ENCODE results near the gene ACVRL1.

ACVRL1 gene

DNA sequence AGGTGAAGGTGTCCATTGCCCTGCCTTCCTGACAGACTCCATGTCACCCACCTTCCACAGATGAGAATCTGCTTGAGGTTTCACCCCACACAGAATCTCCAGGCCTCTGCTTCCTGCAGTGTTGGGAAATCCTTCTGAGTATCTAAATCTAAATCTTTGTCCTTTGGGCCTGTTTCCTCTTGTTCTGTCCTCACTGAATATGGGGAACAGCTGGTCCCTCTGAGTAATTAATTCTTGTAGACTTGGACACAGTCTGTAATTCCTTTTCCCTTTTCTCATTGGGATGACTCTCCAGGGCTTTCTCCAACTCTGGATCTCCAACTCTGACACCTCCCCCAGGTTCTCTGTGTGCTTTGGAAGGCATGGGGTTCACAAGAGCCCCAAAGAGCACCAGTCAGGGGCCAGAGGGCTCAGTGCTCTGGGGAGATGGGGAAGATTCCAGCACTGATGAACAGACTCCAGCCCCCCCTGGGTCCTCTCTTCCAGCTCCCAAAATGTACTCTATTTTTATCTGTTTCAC lies 2.3 kb upstream of the ACVRL1 start:
- H3K27ac Mint-ChIP-seq: no peak overlapping the region
- H3K27me3 Mint-ChIP-seq: peaks cover 13% of the 10 kb centered on the region
- H3K4me3 Mint-ChIP-seq: no peak overlapping the region
- no peaks in the 10 kb centered on the region for H3K36me3 Mint-ChIP-seq
- no peaks in the 10 kb centered on the region for H3K9me3 Mint-ChIP-seq
- peaks cover 6% of the 10 kb centered on the region for H3K4me1 Mint-ChIP-seq

DNA sequence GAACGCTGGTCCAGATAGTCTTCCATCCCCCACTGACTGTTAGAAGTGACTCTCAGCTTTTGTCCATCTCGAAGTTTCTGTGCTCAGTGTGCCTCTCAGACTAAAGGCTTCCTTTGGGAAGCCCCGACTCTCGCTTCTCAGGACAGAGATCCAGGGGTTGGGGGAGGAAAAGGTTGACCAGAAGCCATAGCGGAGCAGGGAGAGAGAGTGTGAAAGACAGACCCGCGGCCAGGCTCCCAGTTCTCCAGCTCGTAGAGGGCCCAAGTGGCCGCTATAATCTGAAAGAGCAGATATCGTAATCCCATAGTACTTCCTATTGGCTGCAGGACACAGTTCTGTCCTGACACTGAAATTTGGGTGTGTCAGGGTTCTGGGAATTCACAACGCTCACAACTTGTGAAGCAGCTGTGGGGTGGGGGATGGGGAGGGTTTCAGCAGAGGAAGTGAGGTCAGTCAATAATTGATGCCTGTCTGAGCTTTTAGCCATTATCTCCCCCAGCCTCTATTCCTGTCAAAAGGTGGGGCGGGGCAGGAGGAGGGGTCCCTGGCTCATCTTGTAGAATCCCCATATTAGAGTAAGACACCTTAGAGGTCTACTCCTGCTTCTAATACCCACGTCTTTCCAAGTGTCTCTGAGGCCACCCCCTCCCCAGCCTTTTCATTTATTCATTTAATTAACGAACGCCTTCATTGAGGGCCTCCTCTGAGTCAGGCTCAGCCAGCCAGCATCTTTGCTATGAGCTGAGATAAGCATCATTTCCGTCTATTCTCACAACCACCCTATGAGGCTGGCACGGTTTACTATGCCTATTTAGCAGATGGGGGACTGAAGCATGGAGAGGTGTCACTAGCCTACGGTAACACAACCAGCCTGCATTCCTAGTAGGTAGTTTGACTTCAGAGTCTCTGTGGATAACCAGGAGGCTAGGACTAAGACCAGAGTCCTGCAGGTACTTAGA lies 1.6 kb upstream of the ACVRL1 start:
- Mint-ChIP-seq H3K27ac (no peak overlapping the region), H3K9me3 (no peaks in the 10 kb centered on the region), H3K4me3 (no peak overlapping the region), H3K27me3 (peaks cover 13% of the 10 kb centered on the region), H3K4me1 (peaks cover 6% of the 10 kb centered on the region), H3K36me3 (no peaks in the 10 kb centered on the region)

DNA sequence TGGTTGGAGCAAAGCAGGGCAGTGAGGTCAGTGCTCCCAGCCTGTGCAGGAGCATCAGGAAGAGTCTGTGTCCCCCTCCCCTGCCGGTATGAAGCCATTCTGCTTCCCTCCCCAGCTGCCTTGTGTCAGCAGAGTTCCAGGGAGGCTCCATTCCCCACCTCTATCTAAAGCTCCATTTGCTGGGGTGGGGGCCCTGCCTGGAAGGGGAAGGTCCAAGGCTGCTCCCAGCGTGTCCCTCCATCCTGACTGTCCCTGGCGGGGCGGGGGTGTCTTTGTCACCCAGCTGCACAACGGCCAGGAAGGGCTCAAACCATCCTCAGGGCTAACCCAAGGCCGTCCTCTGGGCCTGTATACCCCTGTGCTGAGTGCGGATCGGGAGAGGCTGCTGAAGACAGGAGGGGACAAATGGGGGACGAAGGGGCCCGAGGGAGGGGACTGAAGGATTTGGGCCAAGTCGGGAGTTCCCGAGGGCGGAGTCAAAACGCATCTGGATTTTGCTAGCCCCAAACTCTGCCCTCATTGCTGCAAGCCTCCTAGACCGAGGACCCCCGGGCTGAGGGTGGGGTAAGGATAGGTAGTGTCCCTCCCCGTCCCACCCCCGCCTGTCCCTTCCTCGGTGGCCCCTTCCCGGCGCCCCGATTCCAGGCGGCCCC lies 748 bp upstream of the ACVRL1 start:
- H3K27ac Mint-ChIP-seq: no peak overlapping the region
- no peak overlapping the region for H3K4me3 Mint-ChIP-seq
- no peaks in the 10 kb centered on the region for H3K9me3 Mint-ChIP-seq
- H3K4me1 Mint-ChIP-seq: peaks cover 6% of the 10 kb centered on the region
- peaks cover 13% of the 10 kb centered on the region for H3K27me3 Mint-ChIP-seq
- no peaks in the 10 kb centered on the region for H3K36me3 Mint-ChIP-seq

DNA sequence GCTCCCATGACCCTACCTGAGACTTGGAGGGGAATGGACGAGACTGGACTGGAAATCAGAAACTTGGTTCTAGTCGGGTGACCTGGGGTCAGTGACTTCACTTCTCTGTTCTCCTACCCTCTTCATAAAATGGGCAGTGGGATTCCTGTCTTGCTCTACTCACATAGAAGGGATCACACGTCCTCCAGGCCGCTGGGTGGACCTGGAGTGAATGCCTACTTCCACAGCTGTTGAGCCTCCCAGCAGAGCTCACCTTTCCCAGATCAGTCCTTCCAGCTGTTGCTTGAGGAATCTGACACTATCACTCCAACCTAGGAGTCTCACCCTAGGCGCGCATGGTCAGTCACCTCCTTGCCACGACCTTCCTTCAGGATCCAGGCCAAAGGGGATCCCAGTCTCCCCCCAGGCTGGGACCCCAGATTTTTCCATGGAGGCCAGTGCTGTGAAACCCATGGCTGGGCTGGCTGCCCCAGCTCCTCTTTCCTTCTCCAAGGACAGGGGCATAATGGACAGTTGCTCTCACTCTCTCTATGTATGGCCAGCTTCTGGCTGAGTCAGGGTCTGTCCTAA lies 637 bp downstream of the ACVRL1 start:
- no peak overlapping the region for H3K27ac Mint-ChIP-seq
- peaks cover 6% of the 10 kb centered on the region for H3K4me1 Mint-ChIP-seq

DNA sequence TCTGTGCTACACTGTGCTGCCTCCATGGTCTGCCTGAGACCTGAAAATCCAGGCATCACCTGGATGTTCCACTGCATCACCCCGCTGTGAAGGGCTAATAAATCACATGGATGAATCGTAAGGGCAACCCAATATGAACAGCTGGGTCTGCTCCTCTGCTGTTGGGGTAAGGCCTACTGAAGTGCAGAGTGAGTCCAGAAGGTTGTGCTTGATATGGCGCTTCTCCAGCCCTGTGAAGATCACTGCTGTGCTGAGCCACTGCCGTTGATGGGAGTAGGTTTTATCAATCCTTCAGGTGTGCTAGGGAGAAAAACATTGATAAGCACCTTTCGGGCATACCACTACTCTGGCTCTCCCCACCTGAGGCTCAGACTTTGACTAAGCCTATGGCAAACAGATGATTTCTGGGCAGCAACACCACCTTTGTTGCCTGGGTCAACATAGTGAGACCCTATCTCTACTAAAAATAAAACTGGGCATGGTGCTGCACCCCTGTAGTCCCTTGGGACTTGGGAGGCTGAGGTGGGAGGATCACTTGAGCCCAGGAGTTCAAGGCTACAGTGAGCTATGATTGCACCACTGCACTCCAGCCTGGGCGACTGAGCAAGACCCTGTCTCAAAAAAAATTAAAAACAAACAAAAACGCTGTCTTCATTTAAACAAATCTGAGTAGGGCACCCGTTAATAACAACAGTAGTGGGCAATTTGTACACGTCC lies 1.7 kb downstream of the ACVRL1 start:
- Mint-ChIP-seq H3K9me3 (no peaks in the 10 kb centered on the region), H3K27ac (no peak overlapping the region), H3K4me1 (peaks cover 6% of the 10 kb centered on the region), H3K4me3 (no peak overlapping the region), H3K36me3 (no peaks in the 10 kb centered on the region), H3K27me3 (peaks cover 11% of the 10 kb centered on the region)

More for the DNA sequence above, 637 bp downstream of the ACVRL1 start:
- H3K9me3 Mint-ChIP-seq: no peaks in the 10 kb centered on the region
- peaks cover 11% of the 10 kb centered on the region for H3K27me3 Mint-ChIP-seq
- peak overlapping the region; percentile 19 for H3K4me3 Mint-ChIP-seq
- no peaks in the 10 kb centered on the region for H3K36me3 Mint-ChIP-seq

DNA sequence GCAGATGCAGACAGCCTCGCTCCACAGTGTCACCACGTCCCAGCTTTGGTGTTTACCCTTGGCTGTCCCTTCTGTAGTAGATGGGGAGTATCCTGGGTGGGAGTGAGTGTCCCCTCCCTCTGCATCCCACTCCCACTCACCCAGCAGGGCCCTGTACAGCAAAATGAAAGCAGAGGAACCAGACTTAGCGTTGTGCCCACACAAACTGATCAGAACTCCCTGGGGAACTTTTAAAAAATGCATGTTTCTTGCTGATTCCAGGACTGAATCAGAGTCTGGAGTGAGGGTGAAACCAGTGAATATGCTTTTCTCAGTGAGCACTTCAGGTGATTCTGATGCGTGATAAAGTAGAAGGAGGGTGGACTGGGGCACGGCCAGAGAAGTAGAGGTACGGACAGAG lies 2.9 kb downstream of the ACVRL1 start:
- H3K27ac Mint-ChIP-seq: no peak overlapping the region
- H3K4me3 Mint-ChIP-seq: no peak overlapping the region
- peaks cover 6% of the 10 kb centered on the region for H3K4me1 Mint-ChIP-seq
- peaks cover 11% of the 10 kb centered on the region for H3K27me3 Mint-ChIP-seq
- no peaks in the 10 kb centered on the region for H3K36me3 Mint-ChIP-seq
- no peaks in the 10 kb centered on the region for H3K9me3 Mint-ChIP-seq

DNA sequence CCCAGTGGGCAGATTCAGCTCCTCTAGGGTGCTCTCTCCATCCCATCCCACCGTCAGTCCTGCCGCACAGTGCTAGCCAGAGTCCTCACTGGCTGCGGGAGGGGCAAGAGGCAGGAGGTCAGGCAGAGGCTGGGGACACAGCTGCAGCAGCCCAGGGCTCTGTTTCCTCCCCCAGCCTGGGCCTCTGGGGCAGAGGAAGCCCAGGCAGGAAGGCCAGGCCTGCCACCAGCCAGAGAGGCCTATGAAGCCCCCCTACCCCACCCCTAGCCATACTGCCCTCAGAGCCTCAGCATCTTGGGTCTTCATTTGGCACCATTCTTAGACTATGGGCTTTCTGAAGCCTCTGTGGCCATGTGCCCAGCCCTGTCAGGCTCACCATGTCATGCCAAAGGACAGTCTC lies 3.4 kb downstream of the ACVRL1 start:
- H3K27me3 Mint-ChIP-seq: peaks cover 11% of the 10 kb centered on the region
- H3K27ac Mint-ChIP-seq: no peak overlapping the region

DNA sequence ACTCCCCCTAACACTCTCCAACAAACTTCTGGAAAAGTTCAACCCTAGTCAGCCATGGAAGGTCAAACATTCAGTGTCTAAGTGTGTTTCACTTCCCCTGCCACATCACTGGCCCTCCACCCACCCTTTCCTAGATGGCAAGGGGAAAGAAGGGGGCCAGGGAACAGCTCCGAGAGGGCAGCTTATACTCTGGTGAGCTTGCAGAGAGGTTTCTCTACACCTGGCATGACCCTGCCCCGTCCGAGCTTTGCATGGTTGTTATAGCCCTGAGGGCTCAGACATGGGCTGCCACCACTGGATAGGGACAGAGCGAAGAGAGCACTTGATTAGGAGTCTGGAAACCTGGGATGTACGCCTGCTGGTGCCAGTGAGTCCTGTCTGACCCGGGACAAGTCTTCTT lies 4.0 kb downstream of the ACVRL1 start:
- H3K9me3 Mint-ChIP-seq: no peaks in the 10 kb centered on the region
- peaks cover 6% of the 10 kb centered on the region for H3K4me1 Mint-ChIP-seq
- no peak overlapping the region for H3K4me3 Mint-ChIP-seq
- H3K27ac Mint-ChIP-seq: no peak overlapping the region
- H3K27me3 Mint-ChIP-seq: peaks cover 10% of the 10 kb centered on the region
- no peaks in the 10 kb centered on the region for H3K36me3 Mint-ChIP-seq

More for the DNA sequence above, 3.4 kb downstream of the ACVRL1 start:
- Mint-ChIP-seq H3K9me3 (no peaks in the 10 kb centered on the region), H3K36me3 (no peaks in the 10 kb centered on the region), H3K4me3 (no peak overlapping the region), H3K4me1 (peaks cover 6% of the 10 kb centered on the region)

DNA sequence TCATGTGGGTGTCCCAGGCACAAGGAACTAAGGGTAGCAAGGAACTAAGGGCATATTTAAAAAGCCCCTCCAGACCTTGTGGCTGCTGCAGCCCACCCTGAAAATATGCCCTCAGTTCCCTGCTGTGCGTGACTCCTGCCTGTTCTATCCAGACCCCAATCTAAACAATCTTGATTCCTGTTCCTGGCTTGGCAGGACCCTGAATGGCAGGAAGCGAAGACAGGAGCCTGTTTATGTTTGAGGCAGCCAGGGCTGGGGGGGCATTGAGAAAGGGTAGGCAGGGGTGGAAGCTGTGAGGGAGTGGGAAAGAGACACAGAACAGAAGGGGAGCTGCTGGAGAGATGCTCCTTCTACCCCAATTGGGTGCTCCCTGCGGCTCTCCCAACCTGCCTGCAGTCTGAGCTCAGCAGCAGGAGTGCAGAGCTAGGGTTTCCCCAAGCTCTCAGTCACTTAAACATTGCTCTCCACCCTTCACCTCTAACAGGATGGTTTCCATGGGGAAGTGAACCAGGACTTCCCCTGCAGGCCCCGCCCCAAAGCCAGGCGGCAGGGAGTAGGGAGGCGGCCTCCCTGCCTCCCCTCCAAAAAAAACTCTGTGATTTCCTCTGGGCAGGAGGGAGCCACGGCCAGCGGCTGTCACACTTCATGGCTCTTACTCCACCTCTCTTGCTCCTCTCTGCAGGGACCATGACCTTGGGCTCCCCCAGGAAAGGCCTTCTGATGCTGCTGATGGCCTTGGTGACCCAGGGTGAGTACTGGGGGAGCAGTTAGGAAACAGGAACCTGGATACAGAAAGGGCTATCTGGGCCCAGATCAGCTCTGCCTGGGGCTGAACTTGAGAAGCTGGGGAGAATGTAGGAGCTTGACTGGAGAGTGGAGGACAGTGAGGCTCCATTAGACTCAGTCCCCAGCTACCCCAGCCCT lies 4.7 kb downstream of the ACVRL1 start:
- Mint-ChIP-seq H3K9me3 (no peaks in the 10 kb centered on the region), H3K27ac (no peak overlapping the region), H3K36me3 (no peaks in the 10 kb centered on the region), H3K4me1 (peaks cover 6% of the 10 kb centered on the region), H3K27me3 (peaks cover 10% of the 10 kb centered on the region), H3K4me3 (no peak overlapping the region)

DNA sequence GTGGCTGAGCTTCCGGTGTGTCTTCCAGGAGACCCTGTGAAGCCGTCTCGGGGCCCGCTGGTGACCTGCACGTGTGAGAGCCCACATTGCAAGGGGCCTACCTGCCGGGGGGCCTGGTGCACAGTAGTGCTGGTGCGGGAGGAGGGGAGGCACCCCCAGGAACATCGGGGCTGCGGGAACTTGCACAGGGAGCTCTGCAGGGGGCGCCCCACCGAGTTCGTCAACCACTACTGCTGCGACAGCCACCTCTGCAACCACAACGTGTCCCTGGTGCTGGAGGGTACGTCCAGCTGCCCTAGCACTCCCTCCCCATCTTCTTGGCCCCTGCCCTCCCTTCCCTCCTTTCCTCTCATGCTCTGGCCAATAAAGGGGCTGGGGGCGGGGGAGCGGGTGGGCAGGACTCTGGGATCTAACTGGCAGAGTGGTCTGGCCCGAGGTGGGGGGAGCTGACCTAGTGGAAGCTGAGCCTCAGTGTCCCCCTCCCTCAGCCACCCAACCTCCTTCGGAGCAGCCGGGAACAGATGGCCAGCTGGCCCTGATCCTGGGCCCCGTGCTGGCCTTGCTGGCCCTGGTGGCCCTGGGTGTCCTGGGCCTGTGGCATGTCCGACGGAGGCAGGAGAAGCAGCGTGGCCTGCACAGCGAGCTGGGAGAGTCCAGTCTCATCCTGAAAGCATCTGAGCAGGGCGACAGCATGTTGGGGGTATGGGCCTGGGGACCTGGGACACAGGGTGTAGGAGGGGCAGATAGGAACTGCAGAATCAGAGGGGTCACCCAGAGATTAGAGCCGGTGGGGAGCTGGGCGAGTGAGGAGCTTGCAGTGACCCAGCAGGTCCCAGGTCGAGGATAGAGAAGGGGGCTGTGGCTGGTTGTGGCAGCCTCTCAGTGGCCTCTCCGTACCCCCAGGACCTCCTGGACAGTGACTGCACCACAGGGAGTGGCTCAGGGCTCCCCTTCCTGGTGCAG lies 6.0 kb downstream of the ACVRL1 start:
- H3K27me3 Mint-ChIP-seq: peaks cover 4% of the 10 kb centered on the region
- no peak overlapping the region for H3K4me3 Mint-ChIP-seq
- no peaks in the 10 kb centered on the region for H3K4me1 Mint-ChIP-seq
- no peaks in the 10 kb centered on the region for H3K36me3 Mint-ChIP-seq
- no peaks in the 10 kb centered on the region for H3K9me3 Mint-ChIP-seq
- no peak overlapping the region for H3K27ac Mint-ChIP-seq

DNA sequence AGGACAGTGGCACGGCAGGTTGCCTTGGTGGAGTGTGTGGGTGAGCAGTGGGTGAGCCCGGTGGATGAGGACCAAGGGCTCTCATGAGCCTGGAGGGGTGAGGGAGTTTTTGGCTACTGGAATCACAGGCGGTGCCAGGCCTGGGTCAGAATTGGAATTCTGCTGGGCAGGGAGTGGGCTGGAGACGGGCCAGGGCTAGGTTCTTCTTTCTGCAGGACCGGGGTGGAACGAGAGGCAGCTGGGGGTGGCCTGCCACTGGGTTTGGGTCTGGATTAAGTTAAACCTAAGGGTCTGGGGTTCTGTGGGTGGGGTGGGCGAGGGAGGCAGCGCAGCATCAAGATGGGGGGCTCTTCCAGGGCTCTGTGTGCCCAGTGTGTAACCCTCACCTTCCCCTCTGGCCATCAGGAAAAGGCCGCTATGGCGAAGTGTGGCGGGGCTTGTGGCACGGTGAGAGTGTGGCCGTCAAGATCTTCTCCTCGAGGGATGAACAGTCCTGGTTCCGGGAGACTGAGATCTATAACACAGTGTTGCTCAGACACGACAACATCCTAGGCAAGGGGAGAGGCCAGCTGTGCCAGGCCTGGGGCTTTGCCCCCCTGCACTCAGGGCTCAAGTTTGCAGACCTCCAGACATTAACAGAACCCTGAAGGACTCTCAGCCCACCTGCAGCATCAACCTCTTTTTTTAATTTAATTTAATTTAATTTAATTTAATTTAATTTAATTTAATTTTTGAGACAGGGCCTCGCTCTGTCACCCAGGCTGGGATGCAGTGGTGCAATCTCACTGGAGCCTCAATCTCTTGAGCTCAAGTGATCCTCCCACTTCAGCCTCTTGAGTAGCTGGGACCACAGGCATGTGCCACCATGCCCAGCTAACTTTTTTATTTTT lies 7.0 kb downstream of the ACVRL1 start:
- H3K27me3 Mint-ChIP-seq: no peaks in the 10 kb centered on the region
- H3K4me1 Mint-ChIP-seq: no peaks in the 10 kb centered on the region
- H3K9me3 Mint-ChIP-seq: no peaks in the 10 kb centered on the region
- H3K36me3 Mint-ChIP-seq: no peaks in the 10 kb centered on the region
- H3K4me3 Mint-ChIP-seq: no peak overlapping the region
- H3K27ac Mint-ChIP-seq: no peak overlapping the region

DNA sequence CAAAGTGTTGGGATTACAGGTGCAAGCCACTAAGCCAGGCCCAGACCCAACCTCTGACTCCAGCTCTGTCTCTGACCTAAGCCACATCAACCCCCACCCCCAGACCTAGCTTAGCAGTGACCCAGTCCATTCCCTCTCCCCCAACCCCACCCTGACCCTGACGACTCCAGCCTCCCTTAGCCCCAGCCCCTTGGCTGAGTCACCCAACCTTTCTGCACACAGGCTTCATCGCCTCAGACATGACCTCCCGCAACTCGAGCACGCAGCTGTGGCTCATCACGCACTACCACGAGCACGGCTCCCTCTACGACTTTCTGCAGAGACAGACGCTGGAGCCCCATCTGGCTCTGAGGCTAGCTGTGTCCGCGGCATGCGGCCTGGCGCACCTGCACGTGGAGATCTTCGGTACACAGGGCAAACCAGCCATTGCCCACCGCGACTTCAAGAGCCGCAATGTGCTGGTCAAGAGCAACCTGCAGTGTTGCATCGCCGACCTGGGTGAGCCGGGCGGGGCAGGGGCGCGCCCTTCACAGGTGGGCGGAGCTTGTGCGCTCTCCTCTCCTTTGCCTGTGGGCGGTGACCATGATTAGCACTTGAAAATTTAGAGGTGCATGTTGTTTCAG lies 7.8 kb downstream of the ACVRL1 start:
- no peak overlapping the region for H3K4me3 Mint-ChIP-seq
- H3K27me3 Mint-ChIP-seq: no peaks in the 10 kb centered on the region
- no peaks in the 10 kb centered on the region for H3K36me3 Mint-ChIP-seq
- no peak overlapping the region for H3K27ac Mint-ChIP-seq
- H3K4me1 Mint-ChIP-seq: no peaks in the 10 kb centered on the region
- H3K9me3 Mint-ChIP-seq: no peaks in the 10 kb centered on the region
